Measurements from ENCODE around the gene RUSC2. TPM values are rescaled to one million over a fixed set of nuclear protein-coding genes. Genes with fewer than 3 reads are reported as not detected.

Gene RUSC2
- polyA plus RNA-seq, 1 donor from 2014 or later: 46.4 TPM

GRCh38 chr9:35482071-35482470 lies 7.8 kb upstream of the RUSC2 start:
- no peak overlapping the region for H3K4me2 ChIP-seq (ENCODE audit: low read length)
- H3K9ac ChIP-seq (ENCODE audit: low read length): no peak overlapping the region
- no peaks in the 10 kb centered on the region for H3K27me3 ChIP-seq (ENCODE audit: insufficient read depth, low read depth, low read length)
- no peaks in the 10 kb centered on the region for H3K79me2 ChIP-seq (replicated peaks; ENCODE audit: insufficient read depth, low read length)
- H3F3A ChIP-seq (ENCODE audit: insufficient read depth, low read length, poor library complexity, severe bottlenecking): no peaks in the 10 kb centered on the region
- no peak overlapping the region for H3K27ac ChIP-seq (ENCODE audit: low read length)
- TF ChIP-seq MXI1 (conservative IDR thresholded peaks at IDR 0.05; ENCODE audit: poor library complexity, severe bottlenecking) (no peak), CTCF (IDR thresholded peaks at IDR 0.05; ENCODE audit: poor library complexity, severe bottlenecking) (no peak), REST (IDR thresholded peaks at IDR 0.05; ENCODE audit: borderline replicate concordance) (no peak), EP300 (conservative IDR thresholded peaks at IDR 0.05; ENCODE audit: poor library complexity, severe bottlenecking) (no peak), POLR2AphosphoS5 (IDR thresholded peaks at IDR 0.05) (no peak), TAF1 (IDR thresholded peaks at IDR 0.05; ENCODE audit: low read depth) (no peak), EZH2 (IDR thresholded peaks at IDR 0.05; ENCODE audit: borderline replicate concordance, insufficient read depth, low read length, poor library complexity, severe bottlenecking) (no peak), RAD21 (conservative IDR thresholded peaks at IDR 0.05) (no peak), SMC3 (conservative IDR thresholded peaks at IDR 0.05; ENCODE audit: poor library complexity) (no peak)
- no peak overlapping the region for H3K4me3 ChIP-seq (ENCODE audit: low read length)
- H3K9me2 ChIP-seq (ENCODE audit: insufficient read depth, low read length): no peaks in the 10 kb centered on the region
- H2AFZ ChIP-seq (ENCODE audit: low read depth, low read length): no peak overlapping the region
- no peaks in the 10 kb centered on the region for H3K9me3 ChIP-seq (ENCODE audit: low read length)
- H4K20me1 ChIP-seq (ENCODE audit: insufficient read depth): no peaks in the 10 kb centered on the region
- no peaks in the 10 kb centered on the region for H3K36me3 ChIP-seq (ENCODE audit: insufficient read depth, low read length)

DNA sequence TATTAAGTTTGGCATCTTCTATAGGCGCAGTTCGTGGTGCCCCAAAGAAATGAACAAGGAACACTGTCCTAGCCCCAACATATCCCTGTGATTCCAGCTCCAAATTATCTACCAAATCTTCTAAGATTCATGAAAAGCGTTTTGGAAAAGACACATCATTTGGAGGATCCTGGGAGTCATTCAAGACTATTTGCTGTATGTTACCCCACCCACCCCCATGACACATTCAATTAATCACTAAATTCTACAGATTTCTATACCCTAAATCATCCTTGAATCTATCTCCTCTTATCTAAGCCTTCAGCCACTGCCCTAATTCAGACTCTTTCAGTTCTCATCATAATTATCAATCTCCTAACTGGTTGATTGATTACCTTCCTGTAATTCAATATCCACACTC lies 5.5 kb upstream of the RUSC2 start:
- Histone ChIP-seq H3K4me3 (ENCODE audit: low read length) (no peak overlapping the region), H3F3A (ENCODE audit: insufficient read depth, low read length, poor library complexity, severe bottlenecking) (no peaks in the 10 kb centered on the region), H3K9ac (ENCODE audit: low read length) (no peak overlapping the region), H4K20me1 (ENCODE audit: insufficient read depth) (no peaks in the 10 kb centered on the region), H2AFZ (ENCODE audit: low read depth, low read length) (no peak overlapping the region), H3K4me2 (ENCODE audit: low read length) (no peak overlapping the region), H3K79me2 (replicated peaks; ENCODE audit: insufficient read depth, low read length) (no peaks in the 10 kb centered on the region), H3K27me3 (ENCODE audit: insufficient read depth, low read depth, low read length) (no peaks in the 10 kb centered on the region), H3K9me3 (ENCODE audit: low read length) (no peaks in the 10 kb centered on the region), H3K27ac (ENCODE audit: low read length) (no peak overlapping the region), H3K36me3 (ENCODE audit: insufficient read depth, low read length) (no peaks in the 10 kb centered on the region), H3K9me2 (ENCODE audit: insufficient read depth, low read length) (no peaks in the 10 kb centered on the region)
- TF ChIP-seq TAF1 (IDR thresholded peaks at IDR 0.05; ENCODE audit: low read depth): no peak
- no peak for TF ChIP-seq EZH2 (IDR thresholded peaks at IDR 0.05; ENCODE audit: borderline replicate concordance, insufficient read depth, low read length, poor library complexity, severe bottlenecking)
- no peak for TF ChIP-seq RAD21 (conservative IDR thresholded peaks at IDR 0.05)

- Histone ChIP-seq H3K9me2 (ENCODE audit: insufficient read depth, low read length) (no peaks in the 10 kb centered on the region), H2AFZ (ENCODE audit: low read depth, low read length) (no peak overlapping the region), H4K20me1 (ENCODE audit: insufficient read depth) (no peaks in the 10 kb centered on the region), H3K27ac (ENCODE audit: low read length) (no peak overlapping the region), H3K27me3 (ENCODE audit: insufficient read depth, low read depth, low read length) (no peaks in the 10 kb centered on the region), H3K4me3 (ENCODE audit: low read length) (no peak overlapping the region), H3K79me2 (replicated peaks; ENCODE audit: insufficient read depth, low read length) (no peaks in the 10 kb centered on the region), H3K4me2 (ENCODE audit: low read length) (no peak overlapping the region), H3K9me3 (ENCODE audit: low read length) (no peaks in the 10 kb centered on the region), H3K36me3 (ENCODE audit: insufficient read depth, low read length) (no peaks in the 10 kb centered on the region), H3K9ac (ENCODE audit: low read length) (no peak overlapping the region), H3F3A (ENCODE audit: insufficient read depth, low read length, poor library complexity, severe bottlenecking) (no peaks in the 10 kb centered on the region)
- no peak for TF ChIP-seq POLR2AphosphoS5 (IDR thresholded peaks at IDR 0.05)
Measured at GRCh38 chr9:35487081-35487480, 2.8 kb upstream of the RUSC2 start.

Measured in neural cell (in vitro differentiated cells).